Esophagus muscularis mucosa (tissue), 4 donors: ENCODE data around the gene POT1. TPM values are rescaled to one million over a fixed set of nuclear protein-coding genes. Genes with fewer than 3 reads are reported as not detected.

Experiments used
- DNase-seq: peaks from one replicate; pipeline ENCODE4 v3.0.0-alpha.2; 2017; ENCODE audit errors: extremely low spot score
- H3K27ac ChIP-seq, 4 donors: fragments of 200-600 bp; sonication (generic); replicated peaks in 1 of 4; 1 replicate in 3 of 4; 2 replicates in 1 of 4; pipeline ENCODE4 v1.5.1; 2016 to 2019; ENCODE audit warnings: mild to moderate bottlenecking in 1 of 4
- H3K27me3 ChIP-seq, 4 donors: fragments of 200-600 bp; sonication (generic); one replicate each; pipeline versions ENCODE4 v1.5.1 to v1.6.0; 2016 to 2019
- H3K36me3 ChIP-seq, 4 donors: fragments of 200-600 bp; sonication (generic); one replicate each; pipeline ENCODE4 v1.5.1; 2016 to 2019
- H3K4me1 ChIP-seq, 4 donors: fragments of 200-600 bp; sonication (generic); one replicate each; pipeline ENCODE4 v1.5.1; 2016 to 2019
- H3K4me3 ChIP-seq, 4 donors: fragments of 200-600 bp; sonication (generic); 1 replicate in 2 of 4; 2 replicates in 2 of 4; pipeline ENCODE4 v1.5.1; 2016 to 2019; ENCODE audit warnings: mild to moderate bottlenecking in 4 of 4, moderate library complexity in 1 of 4
- H3K9me3 ChIP-seq, 4 donors: fragments of 200-600 bp; sonication (generic); 1 replicate in 3 of 4; 2 replicates in 1 of 4; pipeline ENCODE4 v1.5.1; 2016 to 2019
- CTCF ChIP-seq, 3 experiments: fragments of 200-600 bp in 2 of 3; fragments of 450-650 bp in 1 of 3; sonication (generic) in 2 of 3; IDR thresholded peaks; one replicate each; pipeline ENCODE4 v1.5.1; 2017 to 2019; ENCODE audit warnings: antibody characterized with exemption in 3 of 3, mild to moderate bottlenecking in 2 of 3, moderate library complexity in 1 of 3
- EP300 ChIP-seq: sonication (generic); formaldehyde crosslinking; IDR thresholded peaks from one replicate; pipeline ENCODE4 v1.6.1; 2017; ENCODE audit warnings: antibody characterized with exemption
- POLR2A ChIP-seq: fragments of 450-650 bp; IDR thresholded peaks from one replicate; pipeline ENCODE4 v1.6.1; 2017; ENCODE audit warnings: antibody characterized with exemption, moderate library complexity, mild to moderate bottlenecking, low read depth
- POLR2AphosphoS5 ChIP-seq, 2 donors: sonication (generic); formaldehyde crosslinking; IDR thresholded peaks; one replicate each; pipeline ENCODE4 v1.6.1; 2017; ENCODE audit warnings: antibody characterized with exemption in 2 of 2
- WGBS: methylation state at CpG from one replicate; pipeline ENCODE4 v1.1.5; 2018; 5-methylcytosine and 5-hydroxymethylcytosine counted together
- intact Hi-C: fragments of 100-400 bp; cut with DNase I; formaldehyde crosslinking; loops from one replicate; pipeline ENCODE4 v1.15.1; 2023
- total RNA-seq, 4 donors: library from RNA; depleted of rRNA; stranded (reverse); fragments of >200 nt; gene quantifications; one replicate each; pipeline versions ENCODE4 v1.1.0 to v1.2.1, GENCODE V29; 2016

POT1 gene
- total RNA-seq, 4 donors from 2014 or later = 19.4 to 31.6 (median 20.5) TPM

- H3K27me3 ChIP-seq = no peaks in the 10 kb centered on the region
- no peak for DNase-seq
- no peaks in the 10 kb centered on the region for H3K36me3 ChIP-seq
- TF ChIP-seq EP300 = no peak
- TF ChIP-seq POLR2AphosphoS5 (IDR thresholded peaks at IDR 0.05) = no peak
- TF ChIP-seq CTCF (IDR thresholded peaks at IDR 0.05) = no peak
- no peak for TF ChIP-seq POLR2A
- peaks cover 0 to 6% (median 0%) of the 10 kb centered on the region in 4 donors for H3K9me3 ChIP-seq
- H3K4me1 ChIP-seq = no peaks in the 10 kb centered on the region
- H3K27ac ChIP-seq = no peak overlapping the region
- no peak overlapping the region for H3K4me3 ChIP-seq
- intact Hi-C loops = no loop called here
Measured at GRCh38 chr7:124954790-124955189, 25.2 kb upstream of the POT1 start.

GRCh38 chr7:124945680-124946079, 16.1 kb upstream of the POT1 start:
- no peaks in the 10 kb centered on the region for H3K4me1 ChIP-seq
- intact Hi-C loops = no loop called here
- TF ChIP-seq CTCF (IDR thresholded peaks at IDR 0.05) (no peak), POLR2A (no peak), EP300 (no peak), POLR2AphosphoS5 (IDR thresholded peaks at IDR 0.05) (no peak)
- H3K27me3 ChIP-seq = no peaks in the 10 kb centered on the region
- H3K9me3 ChIP-seq = no peaks in the 10 kb centered on the region
- H3K4me3 ChIP-seq = no peak overlapping the region
- H3K36me3 ChIP-seq = no peaks in the 10 kb centered on the region
- H3K27ac ChIP-seq = no peak overlapping the region
- 90% methylated on average over 3 of the region's 3 CpGs for WGBS
- DNase-seq = no peak

GRCh38 chr7:124943472-124943871, 13.8 kb upstream of the POT1 start:
- Histone ChIP-seq H3K9me3 (no peaks in the 10 kb centered on the region), H3K4me1 (no peaks in the 10 kb centered on the region), H3K27me3 (no peaks in the 10 kb centered on the region), H3K36me3 (no peaks in the 10 kb centered on the region), H3K27ac (no peak overlapping the region), H3K4me3 (no peak overlapping the region)
- DNase-seq = no peak
- 90% methylated on average over 2 of the region's 2 CpGs for WGBS
- TF ChIP-seq POLR2A (no peak), POLR2AphosphoS5 (IDR thresholded peaks at IDR 0.05) (no peak), EP300 (no peak), CTCF (IDR thresholded peaks at IDR 0.05) (no peak)
- intact Hi-C loops = no loop called here

GRCh38 chr7:124942399-124942798, 12.8 kb upstream of the POT1 start:
- Histone ChIP-seq H3K4me3 (no peak overlapping the region), H3K4me1 (no peaks in the 10 kb centered on the region), H3K27me3 (no peaks in the 10 kb centered on the region), H3K36me3 (no peaks in the 10 kb centered on the region), H3K27ac (no peak overlapping the region), H3K9me3 (no peaks in the 10 kb centered on the region)
- WGBS = 78% methylated on average over 4 of the region's 4 CpGs
- no peak for DNase-seq
- intact Hi-C loops = no loop called here
- TF ChIP-seq POLR2A = no peak
- no peak for TF ChIP-seq EP300
- no peak for TF ChIP-seq POLR2AphosphoS5 (IDR thresholded peaks at IDR 0.05)
- no peak for TF ChIP-seq CTCF (IDR thresholded peaks at IDR 0.05)

- Histone ChIP-seq H3K27ac (no peak overlapping the region), H3K36me3 (no peaks in the 10 kb centered on the region)
Measured at GRCh38 chr7:124940306-124940705, 10.7 kb upstream of the POT1 start.

More at GRCh38 chr7:124940306-124940705, 10.7 kb upstream of the POT1 start:
- Histone ChIP-seq H3K4me1 (no peaks in the 10 kb centered on the region), H3K27me3 (no peaks in the 10 kb centered on the region), H3K9me3 (no peaks in the 10 kb centered on the region), H3K4me3 (no peak overlapping the region)
- DNase-seq = no peak
- 83% methylated on average over 2 of the region's 2 CpGs for WGBS
- intact Hi-C loops = no loop called here
- TF ChIP-seq POLR2A (no peak), CTCF (IDR thresholded peaks at IDR 0.05) (no peak), POLR2AphosphoS5 (IDR thresholded peaks at IDR 0.05) (no peak), EP300 (no peak)
